ES-I3 (cell line): Measurements from ENCODE around the gene ZBTB4.
"Not testable (repeated sequence)": the region's sequence is repeated elsewhere in the genome, so short reads cannot be mapped to it uniquely, and the experiment has no call there.

Source experiments
- H3K36me3 ChIP-seq: 2 replicates; pipeline ENCODE4 v1.6.1; 2013; ENCODE audit warnings: mild to moderate bottlenecking, low read length, control low read depth, moderate library complexity; ENCODE audit not compliant: insufficient read depth
- H3K4me1 ChIP-seq: 2 replicates; pipeline ENCODE4 v1.6.1; 2013; ENCODE audit warnings: mild to moderate bottlenecking, control low read depth, low read length; ENCODE audit not compliant: insufficient read depth
- H3K9ac ChIP-seq: 2 replicates; pipeline ENCODE4 v1.6.1; 2013; ENCODE audit warnings: low read depth, mild to moderate bottlenecking, low read length, moderate library complexity
- H3K9me3 ChIP-seq: 2 replicates; pipeline ENCODE4 v1.6.1; 2013; ENCODE audit warnings: mild to moderate bottlenecking, low read length, moderate library complexity; ENCODE audit not compliant: control insufficient read depth, insufficient read depth

ZBTB4 gene

DNA sequence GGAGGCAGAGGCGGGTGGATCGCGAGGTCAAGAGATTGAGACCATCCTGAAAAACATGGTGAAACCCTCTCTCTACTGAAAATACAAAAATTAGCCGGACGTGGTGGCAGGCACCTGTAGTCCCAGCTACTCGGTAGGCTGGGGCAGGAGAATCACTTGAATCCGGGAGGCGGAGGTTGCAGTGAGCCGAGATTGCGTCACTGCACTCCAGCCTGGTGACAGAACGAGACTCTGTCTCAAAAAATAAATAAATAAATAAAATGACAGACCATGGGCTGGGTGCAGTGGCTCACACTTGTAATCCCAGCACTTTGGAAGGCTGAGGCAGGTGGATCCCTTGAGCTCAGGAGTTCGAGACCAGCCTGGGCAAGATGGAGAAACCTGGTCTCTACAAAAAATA, 9.6 kb downstream of the ZBTB4 start:
- H3K9ac ChIP-seq, H3K4me1 ChIP-seq, H3K36me3 ChIP-seq, H3K9me3 ChIP-seq: not testable (repeated sequence)

DNA sequence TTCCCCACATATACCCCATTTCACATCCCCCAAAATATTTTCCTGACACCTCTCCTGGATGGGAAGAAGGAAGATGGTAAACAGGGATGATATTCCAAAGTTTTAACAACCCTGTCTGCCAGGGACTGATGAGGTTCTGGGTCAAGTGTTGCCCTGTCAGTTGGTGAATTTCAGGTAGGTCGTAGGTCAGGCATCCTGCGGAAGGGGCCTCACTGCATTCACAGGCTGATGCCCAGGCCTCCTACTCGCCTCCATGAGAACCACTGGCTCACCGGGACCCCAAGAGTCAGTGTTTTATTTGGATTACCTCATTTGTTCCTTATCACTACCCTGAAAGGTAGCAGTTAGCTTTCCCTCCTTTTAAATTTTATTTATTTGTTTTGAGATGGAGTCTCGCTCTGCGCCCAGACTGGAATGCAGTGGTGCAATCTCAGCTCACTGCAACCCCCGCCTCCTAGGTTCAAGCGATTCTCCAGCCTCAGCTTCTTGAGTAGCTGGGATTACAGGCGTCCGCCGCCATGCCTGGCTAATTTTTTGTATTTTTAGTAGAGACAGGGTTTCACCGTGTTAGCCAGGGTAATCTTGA, 10.5 kb downstream of the ZBTB4 start:
- no peaks in the 10 kb centered on the region for H3K9me3 ChIP-seq
- no peak overlapping the region for H3K9ac ChIP-seq
- no peaks in the 10 kb centered on the region for H3K36me3 ChIP-seq
- no peaks in the 10 kb centered on the region for H3K4me1 ChIP-seq

DNA sequence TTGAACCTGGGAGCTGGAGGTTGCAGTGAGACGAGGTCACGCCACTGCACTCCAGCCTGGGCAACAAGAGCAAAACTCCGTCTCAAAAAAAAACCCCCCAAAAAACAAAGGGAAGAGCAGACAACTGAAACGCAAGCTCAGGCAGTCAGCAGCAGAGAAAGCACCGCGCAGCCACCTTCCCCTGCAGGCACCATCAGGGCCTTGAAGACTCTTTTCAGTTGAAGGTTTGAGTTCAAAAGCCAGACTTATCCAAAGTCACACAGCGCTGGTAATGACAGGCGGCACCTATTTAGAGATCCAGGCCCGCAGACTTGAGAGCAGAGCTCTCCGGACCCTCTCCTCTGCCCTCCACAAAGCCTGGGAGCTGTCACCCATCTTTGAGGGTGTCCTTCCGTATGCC, 11.1 kb downstream of the ZBTB4 start:
- Histone ChIP-seq H3K36me3 (no peaks in the 10 kb centered on the region), H3K9me3 (no peaks in the 10 kb centered on the region), H3K4me1 (no peaks in the 10 kb centered on the region), H3K9ac (no peak overlapping the region)

DNA sequence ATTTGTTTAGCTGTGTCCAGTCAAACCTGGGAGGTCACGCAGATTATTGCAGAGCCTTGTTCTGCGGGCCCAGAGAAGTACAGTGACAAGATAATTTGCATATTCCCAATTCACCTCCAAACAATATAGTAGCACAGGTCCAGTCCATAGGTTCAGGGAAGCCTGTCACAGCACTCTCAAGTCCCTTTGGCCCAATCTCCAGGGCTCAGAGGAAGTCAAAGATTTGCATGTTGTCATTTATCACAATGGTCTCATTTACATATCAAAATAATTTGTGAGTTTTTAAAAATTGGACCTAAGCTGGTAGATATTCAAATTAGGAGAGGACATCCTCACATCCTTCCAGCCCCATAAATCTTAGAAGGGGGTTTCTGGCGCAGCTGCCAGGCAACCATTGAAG, 11.9 kb downstream of the ZBTB4 start:
- H3K9me3 ChIP-seq = no peaks in the 10 kb centered on the region
- no peak overlapping the region for H3K9ac ChIP-seq
- H3K36me3 ChIP-seq = no peaks in the 10 kb centered on the region
- H3K4me1 ChIP-seq = no peaks in the 10 kb centered on the region

DNA sequence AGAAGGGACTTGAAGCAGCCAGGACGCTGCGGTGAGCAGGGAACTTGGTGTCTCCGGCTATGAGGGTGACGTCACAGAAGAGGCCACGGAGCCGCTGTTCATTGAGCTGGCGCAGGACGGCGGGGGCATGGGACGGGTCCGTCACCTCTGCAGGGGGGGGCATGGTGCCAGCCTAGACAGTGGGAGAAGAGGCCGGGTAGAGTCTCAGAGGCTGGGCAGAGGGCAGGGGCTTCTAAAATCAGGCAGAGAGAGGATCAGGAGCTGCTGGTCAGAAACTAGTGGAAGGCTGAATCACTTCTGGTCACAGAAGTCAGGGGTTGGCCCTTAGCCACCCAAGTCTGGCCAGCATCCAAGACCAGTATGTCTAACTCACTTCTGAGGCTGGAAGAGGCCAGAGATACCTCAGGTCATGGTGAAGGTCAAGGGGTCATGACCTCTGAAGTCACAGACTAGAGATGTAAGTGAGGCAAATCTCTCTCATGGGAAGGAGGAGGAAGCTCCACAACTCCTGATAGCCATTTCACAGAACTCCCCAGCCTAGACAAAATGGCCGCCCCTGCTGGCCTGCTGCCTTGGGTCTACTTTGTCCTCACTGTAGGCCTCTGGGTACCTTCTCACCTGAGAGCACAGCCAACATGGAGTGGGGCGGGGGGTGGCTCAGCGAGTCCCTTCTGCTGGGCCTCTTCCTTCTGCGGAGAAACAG, 12.6 kb downstream of the ZBTB4 start:
- H3K9ac ChIP-seq = no peak overlapping the region
- no peaks in the 10 kb centered on the region for H3K36me3 ChIP-seq
- H3K9me3 ChIP-seq = no peaks in the 10 kb centered on the region
- H3K4me1 ChIP-seq = peaks cover under 1% of the 10 kb centered on the region; the same call in 1 of the 2 replicates

DNA sequence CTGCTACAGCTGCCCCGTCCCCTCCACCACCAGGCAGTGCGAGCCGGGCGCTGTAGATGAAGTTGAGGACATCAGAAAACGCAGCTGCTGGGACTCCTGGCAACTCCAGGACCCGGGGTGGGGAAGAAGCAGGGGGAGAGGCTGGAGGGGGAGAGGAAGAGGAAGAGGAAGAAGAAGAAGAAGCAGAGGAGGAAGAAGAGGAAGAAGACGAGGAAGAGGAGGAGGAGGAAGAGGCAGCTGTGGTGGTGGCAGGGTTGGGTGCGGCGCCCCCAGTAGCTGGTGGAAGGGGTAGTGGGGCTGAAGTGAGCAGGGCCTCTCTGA, 13.2 kb downstream of the ZBTB4 start:
- H3K36me3 ChIP-seq = no peaks in the 10 kb centered on the region
- H3K4me1 ChIP-seq = peaks cover 6% of the 10 kb centered on the region; the same call in 1 of the 2 replicates
- no peak overlapping the region for H3K9ac ChIP-seq
- no peaks in the 10 kb centered on the region for H3K9me3 ChIP-seq

DNA sequence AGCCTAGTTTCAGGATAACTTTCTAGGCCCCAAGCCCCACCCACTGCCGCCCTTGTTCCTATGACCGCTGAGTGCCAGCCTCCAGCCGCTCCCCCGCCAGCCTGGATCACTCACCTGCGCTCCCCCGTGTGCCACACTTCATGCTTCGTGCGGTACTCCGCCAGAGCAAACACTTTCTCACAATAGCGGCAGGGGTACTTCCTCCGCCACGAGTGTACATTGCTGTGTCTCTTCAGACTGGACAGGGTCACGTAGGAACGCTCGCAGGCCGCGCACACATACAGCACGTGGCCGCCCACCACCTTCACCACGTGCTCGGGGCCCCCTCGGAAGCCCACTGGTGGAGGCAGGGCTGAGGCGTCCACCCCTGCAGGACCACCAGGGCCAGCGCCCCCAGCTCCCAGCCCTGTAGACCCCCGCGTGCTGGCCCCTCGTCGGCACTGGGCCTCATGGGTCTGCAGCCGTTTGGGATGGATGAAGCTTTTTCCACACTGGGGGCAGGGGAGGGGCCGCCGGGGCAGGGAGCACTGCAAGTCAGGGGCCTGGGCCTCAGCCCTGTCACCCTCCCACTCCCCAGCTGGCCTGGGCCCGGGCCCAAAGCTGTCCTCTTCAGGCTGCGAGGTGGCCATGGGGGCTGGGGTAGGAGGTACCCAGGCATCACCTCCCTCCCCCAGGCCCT, 13.7 kb downstream of the ZBTB4 start:
- H3K4me1 ChIP-seq = peaks cover 11% of the 10 kb centered on the region; the same call in 1 of the 2 replicates
- H3K36me3 ChIP-seq = no peaks in the 10 kb centered on the region
- H3K9ac ChIP-seq = no peak overlapping the region
- H3K9me3 ChIP-seq = no peaks in the 10 kb centered on the region

DNA sequence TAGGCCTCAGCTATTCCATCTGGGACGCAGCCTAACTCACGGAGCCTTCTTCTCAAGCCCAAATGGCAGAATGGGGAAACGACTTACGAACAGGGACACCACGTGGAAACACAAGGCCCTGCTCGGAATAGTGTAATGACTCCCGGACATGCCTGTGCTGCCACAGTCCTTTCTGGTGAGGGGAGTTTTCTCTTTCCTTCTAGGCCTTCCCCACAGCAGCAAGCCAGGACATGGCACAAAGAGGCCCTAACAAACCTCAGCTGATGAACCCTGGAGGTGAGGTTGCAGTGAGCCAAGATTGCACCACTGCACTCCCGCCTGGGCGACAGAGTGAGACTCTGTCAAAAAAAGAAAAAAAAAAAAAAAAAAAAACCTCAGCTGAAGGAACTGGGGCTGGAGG, 15.3 kb downstream of the ZBTB4 start:
- H3K4me1 ChIP-seq = peaks cover 18% of the 10 kb centered on the region; the same call in 1 of the 2 replicates
- no peaks in the 10 kb centered on the region for H3K36me3 ChIP-seq
- no peaks in the 10 kb centered on the region for H3K9me3 ChIP-seq
- H3K9ac ChIP-seq = no peak overlapping the region

DNA sequence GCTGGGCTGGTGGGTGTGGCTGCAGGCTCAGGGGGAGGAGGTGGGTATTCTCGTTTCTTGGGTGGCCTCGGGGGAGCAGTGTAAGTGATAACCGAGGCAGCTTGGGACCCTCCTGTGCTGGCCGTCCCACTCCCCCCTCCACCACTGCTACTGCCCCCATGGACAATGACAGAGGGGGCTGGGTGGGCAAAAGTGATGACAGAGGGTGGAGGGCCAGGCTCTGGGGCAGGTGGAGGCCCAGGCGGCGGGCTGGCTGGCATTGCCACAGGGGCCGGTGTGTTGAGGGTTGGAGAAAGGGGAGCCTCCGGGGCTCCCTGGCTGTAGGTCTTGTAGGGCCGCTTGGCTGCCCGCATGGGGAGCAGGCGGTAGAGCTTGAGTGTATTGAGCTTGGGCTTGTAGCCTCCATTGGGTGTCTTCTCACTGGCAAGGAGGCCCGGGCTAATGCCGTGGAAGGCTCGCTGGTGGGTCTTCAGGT, 16.0 kb downstream of the ZBTB4 start:
- Histone ChIP-seq H3K36me3 (no peaks in the 10 kb centered on the region), H3K9me3 (no peaks in the 10 kb centered on the region), H3K9ac (no peak overlapping the region), H3K4me1 (peaks cover 18% of the 10 kb centered on the region; the same call in 1 of the 2 replicates)

DNA sequence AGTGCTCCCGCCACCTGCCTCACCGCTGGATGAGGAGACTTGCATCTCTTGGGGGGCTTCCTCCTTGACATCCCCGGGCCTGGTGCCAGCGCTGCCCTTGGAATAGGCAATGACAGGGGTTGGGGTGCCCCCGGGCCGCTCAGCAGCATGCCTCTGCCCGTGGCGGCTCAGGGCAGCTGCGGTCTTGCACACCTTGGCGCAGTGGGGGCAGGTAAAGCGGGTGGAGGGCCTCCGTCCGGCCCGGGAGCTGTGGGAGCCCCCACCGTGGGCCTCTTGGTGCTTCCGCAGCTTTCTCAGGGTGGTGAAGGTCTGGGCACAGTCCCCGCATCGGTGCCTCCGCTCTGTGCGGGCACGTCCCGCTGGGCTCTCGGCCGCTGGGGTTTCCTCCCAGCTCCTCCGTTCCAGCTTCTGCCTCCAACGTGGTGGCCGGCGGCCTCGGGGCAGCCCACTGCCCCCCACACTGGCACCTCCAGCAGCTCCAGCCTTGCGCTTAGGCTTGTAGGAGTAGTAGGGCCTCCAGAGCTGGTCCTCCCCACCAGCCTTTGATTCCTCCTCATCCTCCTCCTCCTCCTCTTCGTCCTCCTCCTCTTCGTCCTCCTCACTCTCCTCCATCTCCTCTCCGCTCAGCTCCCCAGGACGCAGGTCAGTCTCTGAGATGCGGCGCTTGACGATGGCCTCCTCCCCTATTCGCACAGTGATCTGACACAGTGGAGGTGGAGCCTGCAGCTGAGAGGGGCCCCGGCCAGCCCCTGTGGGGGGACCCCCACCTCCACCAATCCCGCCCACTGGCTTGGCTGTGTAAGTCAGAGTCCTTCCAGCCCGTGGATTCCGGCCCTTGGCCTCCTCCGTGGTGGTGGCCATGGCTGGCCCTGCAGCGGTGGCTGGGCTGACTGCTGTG, 16.7 kb downstream of the ZBTB4 start:
- H3K9ac ChIP-seq = no peak overlapping the region
- no peaks in the 10 kb centered on the region for H3K9me3 ChIP-seq
- H3K4me1 ChIP-seq = peaks cover 18% of the 10 kb centered on the region; the same call in 1 of the 2 replicates
- H3K36me3 ChIP-seq = no peaks in the 10 kb centered on the region

DNA sequence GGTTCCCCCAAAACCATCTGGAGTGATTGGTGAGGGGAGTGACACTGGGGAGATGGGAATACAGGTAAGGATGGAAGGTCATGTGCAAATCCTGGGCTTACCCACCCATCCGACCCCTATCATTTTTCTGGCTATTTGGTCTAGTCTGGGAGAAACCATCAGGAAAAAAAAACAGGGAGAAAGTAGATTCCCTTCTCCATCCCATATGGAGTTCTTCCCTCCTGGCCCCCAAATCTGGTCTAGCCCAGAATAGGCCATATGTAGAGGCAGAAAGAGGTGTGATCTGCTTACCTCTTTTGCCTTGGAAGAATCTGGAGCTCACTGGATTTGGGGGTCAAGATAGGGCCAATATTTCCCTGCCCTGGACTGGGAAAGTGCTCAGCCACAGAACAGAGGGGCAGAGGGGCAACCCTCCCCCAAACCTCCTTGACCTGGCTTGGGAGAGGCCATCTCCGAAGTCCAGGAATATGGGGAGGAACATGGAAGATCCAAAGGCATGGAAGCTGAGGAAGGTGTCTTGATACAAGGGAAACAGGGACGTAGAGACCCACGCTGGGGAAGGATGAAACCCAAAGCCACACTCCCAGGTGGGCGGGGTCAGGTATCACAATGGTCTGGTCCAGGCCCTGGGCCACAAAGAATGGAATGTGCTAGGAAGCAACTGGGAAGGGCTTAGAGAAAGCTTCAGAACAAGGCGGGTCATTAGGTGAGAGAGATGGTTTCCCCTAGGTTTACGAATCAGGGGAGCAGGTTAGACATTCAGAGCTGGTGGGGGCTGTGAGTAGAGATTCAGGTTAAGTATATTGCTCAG, 18.4 kb downstream of the ZBTB4 start:
- Histone ChIP-seq H3K9me3 (no peaks in the 10 kb centered on the region), H3K9ac (no peak overlapping the region; the same call in 1 of the 2 replicates), H3K4me1 (peaks cover 18% of the 10 kb centered on the region; the same call in 1 of the 2 replicates), H3K36me3 (no peaks in the 10 kb centered on the region)

DNA sequence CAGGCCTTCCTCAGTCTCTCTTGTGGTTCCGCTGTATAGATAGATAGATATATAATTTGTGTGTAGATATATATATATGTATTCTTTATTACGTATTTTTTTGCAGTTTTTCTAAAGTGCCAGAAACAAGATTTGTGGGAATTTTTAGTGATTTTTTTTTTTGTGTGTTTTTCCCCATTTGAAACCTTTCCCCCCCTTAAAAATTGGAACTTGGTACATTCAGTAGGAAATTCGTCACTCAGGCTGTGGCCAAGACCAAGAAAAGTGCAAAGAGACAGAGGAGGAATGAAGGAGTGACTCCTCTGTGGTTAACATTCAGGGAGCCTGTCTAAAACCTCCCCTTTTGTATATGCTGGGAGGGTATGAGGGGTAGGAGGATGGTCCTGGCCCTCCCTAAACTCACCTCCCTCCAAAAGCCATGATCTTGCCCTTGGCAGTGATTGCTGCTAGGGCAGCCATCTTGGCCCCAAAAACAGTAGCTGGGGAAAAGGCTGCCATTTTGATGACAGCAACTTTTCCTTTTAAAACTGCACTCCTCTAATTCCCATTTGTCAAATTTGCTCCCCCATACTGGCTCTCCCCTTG, 19.4 kb downstream of the ZBTB4 start:
- Histone ChIP-seq H3K4me1 (peaks cover 18% of the 10 kb centered on the region; the same call in 1 of the 2 replicates), H3K9me3 (no peaks in the 10 kb centered on the region), H3K9ac (no peak overlapping the region), H3K36me3 (no peaks in the 10 kb centered on the region)

DNA sequence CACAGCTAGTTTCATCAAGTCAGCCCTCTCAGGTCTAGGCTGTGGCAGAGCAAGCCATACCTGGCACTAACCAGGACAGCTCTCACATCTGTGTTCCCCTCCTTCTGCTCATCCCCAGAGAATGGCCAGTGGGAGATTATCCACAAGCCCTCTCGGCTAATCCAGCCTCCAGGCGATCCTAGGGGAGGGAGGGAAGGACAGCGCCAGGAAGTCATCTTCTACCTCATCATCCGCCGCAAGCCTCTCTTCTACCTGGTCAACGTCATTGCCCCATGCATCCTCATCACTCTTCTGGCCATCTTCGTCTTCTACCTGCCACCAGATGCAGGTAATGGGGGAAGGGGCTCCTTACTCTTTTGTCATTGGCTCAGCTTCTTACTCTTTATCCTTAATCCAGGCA, 31.0 kb downstream of the ZBTB4 start:
- Histone ChIP-seq H3K9ac (no peak overlapping the region), H3K4me1 (0 out of 2 replicates have a peak, but pooled peaks cover 5% of the 10 kb centered on the region), H3K9me3 (no peaks in the 10 kb centered on the region), H3K36me3 (no peaks in the 10 kb centered on the region)
